OCI-LY7 (cell line): ENCODE measurements around the gene HMG20B. TPM values are rescaled to one million over a fixed set of nuclear protein-coding genes. Genes with fewer than 3 reads are reported as not detected.

Experiments used
- BruUV-seq: library from RNA; stranded (reverse); fragments of 400-500 nt; replicated peaks from 2 replicates; lab custom pipeline; 2021; lab: Mats Ljungman, UMichigan
- CTCF ChIA-PET: fragments of 300-600 bp; sonication (Branson Sonifier 250); formaldehyde crosslinking; loops from one replicate; lab custom pipeline; 2022; ENCODE audit warnings: antibody characterized with exemption; ENCODE audit not compliant: unreplicated experiment; lab: Charles Lee
- POLR2A ChIA-PET: fragments of 300-600 bp; sonication (Branson Sonifier 250); formaldehyde crosslinking; loops from one replicate; lab custom pipeline; 2022; ENCODE audit warnings: antibody characterized with exemption; lab: Charles Lee
- DNase-seq: peaks from one replicate; pipeline ENCODE4 v3.0.0-alpha.2; 2015; ENCODE audit warnings: low spot score
- H2AFZ ChIP-seq: fragments of 200-600 bp; sonication (generic), shearing (Covaris generic); 2 replicates; pipeline ENCODE4 v1.6.1; 2014; ENCODE audit warnings: mild to moderate bottlenecking, antibody characterized with exemption, low read length, moderate library complexity
- H3K27ac ChIP-seq: fragments of 200-600 bp; sonication (generic); 2 replicates; pipeline ENCODE4 v1.5.1; 2014; ENCODE audit warnings: mixed run types, low read depth, mild to moderate bottlenecking, moderate library complexity, low read length, inconsistent platforms; ENCODE audit not compliant: poor library complexity, severe bottlenecking
- H3K36me3 ChIP-seq: fragments of 200-600 bp; sonication (generic); 2 replicates; pipeline ENCODE4 v1.6.1; 2014; ENCODE audit warnings: mild to moderate bottlenecking, antibody characterized with exemption, low read length, moderate library complexity, mixed read lengths; ENCODE audit not compliant: insufficient read depth
- H3K4me1 ChIP-seq: fragments of 200-600 bp; sonication (generic); 2 replicates; pipeline ENCODE4 v1.5.1; 2014; ENCODE audit warnings: mild to moderate bottlenecking, low read length; ENCODE audit not compliant: insufficient read depth, poor library complexity, severe bottlenecking
- H3K4me2 ChIP-seq: fragments of 200-600 bp; sonication (generic); 2 replicates; pipeline ENCODE4 v1.6.1; 2014; ENCODE audit warnings: mild to moderate bottlenecking, low read length
- H3K4me3 ChIP-seq: fragments of 200-600 bp; sonication (generic); 2 replicates; pipeline ENCODE4 v1.5.1; 2014; ENCODE audit warnings: mild to moderate bottlenecking, low read depth, low read length; ENCODE audit not compliant: poor library complexity, severe bottlenecking
- H3K79me2 ChIP-seq: fragments of 200-600 bp; sonication (generic); 2 replicates; pipeline ENCODE4 v1.6.1; 2016; ENCODE audit warnings: low read depth, mild to moderate bottlenecking, low read length, moderate library complexity, mixed read lengths; ENCODE audit not compliant: insufficient read depth
- H3K9me2 ChIP-seq: fragments of 200-600 bp; sonication (generic); 2 replicates; pipeline ENCODE4 v1.6.1; 2016; ENCODE audit warnings: mild to moderate bottlenecking, low read length, mixed read lengths; ENCODE audit not compliant: insufficient read depth
- H3K9me3 ChIP-seq: fragments of 200-600 bp; sonication (generic); 2 replicates; pipeline ENCODE4 v1.6.1; 2014; ENCODE audit warnings: mild to moderate bottlenecking, mixed run types, low read length, mixed read lengths
- H4K20me1 ChIP-seq: fragments of 200-600 bp; sonication (generic); 2 replicates; pipeline ENCODE4 v1.6.1; 2014; ENCODE audit warnings: mild to moderate bottlenecking, antibody characterized with exemption, low read length, moderate library complexity, mixed read lengths; ENCODE audit not compliant: insufficient read depth
- EZH2phosphoT487 ChIP-seq: fragments of 200-600 bp; sonication (generic); IDR thresholded peaks from 2 replicates; pipeline ENCODE4 v1.6.1; 2018; ENCODE audit warnings: low read depth, borderline replicate concordance, mild to moderate bottlenecking, mixed run types, antibody characterized with exemption, low read length, moderate library complexity, mixed read lengths
- intact Hi-C: fragments of 100-400 bp; cut with micrococcal nuclease; formaldehyde crosslinking; loops from one replicate; pipeline ENCODE4 v1.10.0; 2022; ENCODE audit not compliant: unreplicated experiment
- total RNA-seq, 2 experiments: library from RNA; depleted of rRNA in 1 of 2; stranded (reverse); fragments of >200 nt in 1 of 2; shearing (Covaris generic) in 1 of 2; gene quantifications; 2 replicates each; pipeline ENCODE4 v1.2.3, GENCODE V29; 2014 to 2022
- TF ChIP-seq, protein P1 (sequence below): fragments of 200-600 bp; sonication (generic); conservative IDR thresholded peaks from 2 replicates; pipeline ENCODE4 v1.5.1; 2014; ENCODE audit warnings: mild to moderate bottlenecking, antibody characterized with exemption, low read length, moderate library complexity, mixed read lengths

The HMG20B gene
- total RNA-seq, 2 experiments from 2014 or later, result 91.0 to 119 TPM

DNA sequence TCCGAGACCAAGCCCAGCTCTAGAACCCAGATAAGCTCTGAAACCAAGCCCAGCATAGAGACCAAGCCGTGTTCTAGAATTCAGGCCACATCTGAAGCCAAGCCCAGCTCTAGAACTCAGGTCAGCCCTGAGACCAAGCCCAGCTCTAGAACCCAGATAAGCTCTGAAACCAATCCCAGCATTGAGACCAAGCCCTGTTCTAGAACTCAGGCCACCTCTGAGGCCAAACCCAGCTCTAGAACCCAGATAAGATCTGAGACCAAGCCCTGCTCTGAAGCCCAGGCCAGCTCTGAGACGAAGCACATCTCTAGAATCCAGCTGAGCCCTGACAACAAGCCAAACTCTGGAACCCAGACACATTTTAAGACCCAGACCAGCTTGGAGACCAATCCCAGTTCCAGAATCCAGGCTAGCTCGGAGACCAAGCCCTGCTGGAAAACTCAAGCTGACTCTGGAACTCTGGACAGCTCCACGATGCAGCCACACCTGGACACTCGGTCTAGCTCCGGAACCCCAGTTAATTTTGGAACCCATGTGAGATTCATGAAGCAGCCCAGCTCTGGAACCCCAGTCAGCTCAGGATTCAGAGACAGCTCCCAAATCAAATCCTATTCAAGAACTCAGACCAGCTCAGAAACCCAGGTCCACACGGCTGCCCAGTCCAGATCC, 18.4 kb downstream of the HMG20B start:
- ChIA-PET CTCF (no interaction called here), POLR2A (interaction anchor here (0.5 kb wide), 2 partner anchors 1612 to 1797 kb away, joined by 3 read pairs; no protein-coding TSS in a partner anchor)
- Histone ChIP-seq H3K79me2 (no peaks in the 10 kb centered on the region), H3K9me2 (no peaks in the 10 kb centered on the region), H3K27ac (no peak overlapping the region), H2AFZ (no peak overlapping the region), H3K9me3 (no peaks in the 10 kb centered on the region; the same call in 1 of the 2 replicates), H3K4me1 (no peaks in the 10 kb centered on the region), H3K4me2 (no peak overlapping the region), H4K20me1 (no peaks in the 10 kb centered on the region), H3K36me3 (no peaks in the 10 kb centered on the region), H3K4me3 (no peak overlapping the region)
- TF ChIP-seq, protein P1, sequence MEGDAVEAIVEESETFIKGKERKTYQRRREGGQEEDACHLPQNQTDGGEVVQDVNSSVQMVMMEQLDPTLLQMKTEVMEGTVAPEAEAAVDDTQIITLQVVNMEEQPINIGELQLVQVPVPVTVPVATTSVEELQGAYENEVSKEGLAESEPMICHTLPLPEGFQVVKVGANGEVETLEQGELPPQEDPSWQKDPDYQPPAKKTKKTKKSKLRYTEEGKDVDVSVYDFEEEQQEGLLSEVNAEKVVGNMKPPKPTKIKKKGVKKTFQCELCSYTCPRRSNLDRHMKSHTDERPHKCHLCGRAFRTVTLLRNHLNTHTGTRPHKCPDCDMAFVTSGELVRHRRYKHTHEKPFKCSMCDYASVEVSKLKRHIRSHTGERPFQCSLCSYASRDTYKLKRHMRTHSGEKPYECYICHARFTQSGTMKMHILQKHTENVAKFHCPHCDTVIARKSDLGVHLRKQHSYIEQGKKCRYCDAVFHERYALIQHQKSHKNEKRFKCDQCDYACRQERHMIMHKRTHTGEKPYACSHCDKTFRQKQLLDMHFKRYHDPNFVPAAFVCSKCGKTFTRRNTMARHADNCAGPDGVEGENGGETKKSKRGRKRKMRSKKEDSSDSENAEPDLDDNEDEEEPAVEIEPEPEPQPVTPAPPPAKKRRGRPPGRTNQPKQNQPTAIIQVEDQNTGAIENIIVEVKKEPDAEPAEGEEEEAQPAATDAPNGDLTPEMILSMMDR, result no peak
- no peak for TF ChIP-seq EZH2phosphoT487
- DNase-seq, result no peak
- no TSS peak for BruUV-seq
- intact Hi-C loops, result no loop called here

DNA sequence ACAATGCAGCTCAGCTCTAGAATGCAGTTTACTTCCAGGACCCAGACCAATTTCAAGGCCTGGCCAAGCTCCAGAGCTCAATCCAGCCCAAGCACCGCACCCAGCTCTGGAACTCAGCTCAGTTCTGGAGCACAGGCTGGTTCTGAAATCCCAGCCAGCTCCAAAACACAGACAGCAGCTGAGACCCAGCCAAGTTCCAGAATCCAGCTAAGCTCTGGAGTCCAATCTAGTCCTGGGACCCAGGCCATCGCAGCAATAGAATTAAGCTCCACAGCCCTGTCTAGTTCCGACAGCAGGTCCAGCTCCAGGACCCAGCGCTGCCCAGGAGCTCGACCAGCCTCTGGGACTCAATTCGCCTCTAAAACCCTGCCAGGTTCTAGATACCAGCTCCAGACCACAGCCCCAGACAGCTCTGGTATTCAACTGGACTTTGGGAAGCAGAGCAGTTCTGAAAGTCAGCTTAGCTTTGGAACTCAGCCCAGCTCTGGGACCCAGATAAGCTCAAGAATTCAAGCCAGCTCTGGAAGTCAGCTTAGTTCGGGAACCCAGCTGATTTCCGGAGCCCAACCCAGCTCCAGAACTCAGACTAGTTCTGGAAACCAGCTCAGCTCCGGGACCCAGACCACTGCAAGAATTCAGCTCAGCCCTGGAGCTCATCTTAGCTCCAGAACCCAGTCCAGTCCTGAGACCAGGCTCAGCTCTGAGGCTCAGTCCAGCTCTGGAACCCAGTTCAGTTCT, 19.3 kb downstream of the HMG20B start:
- no peak for DNase-seq
- no peaks in the 10 kb centered on the region for H4K20me1 ChIP-seq
- H2AFZ ChIP-seq, result no peak overlapping the region
- intact Hi-C loops, result no loop called here
- H3K4me1 ChIP-seq, result no peaks in the 10 kb centered on the region
- H3K4me2 ChIP-seq, result no peak overlapping the region
- POLR2A ChIA-PET, result interaction anchor here (0.5 to 0.6 kb wide), 2 partner anchors 10 to 1796 kb away, joined by 3 read pairs; no protein-coding TSS in a partner anchor
- H3K27ac ChIP-seq, result no peak overlapping the region
- no TSS peak for BruUV-seq
- TF ChIP-seq, protein P1, result no peak
- no peak for TF ChIP-seq EZH2phosphoT487
- H3K4me3 ChIP-seq, result no peak overlapping the region
- CTCF ChIA-PET, result no interaction called here
- no peaks in the 10 kb centered on the region for H3K36me3 ChIP-seq
- H3K9me2 ChIP-seq, result no peaks in the 10 kb centered on the region
- no peaks in the 10 kb centered on the region for H3K79me2 ChIP-seq
- no peaks in the 10 kb centered on the region; the same call in 1 of the 2 replicates for H3K9me3 ChIP-seq

DNA sequence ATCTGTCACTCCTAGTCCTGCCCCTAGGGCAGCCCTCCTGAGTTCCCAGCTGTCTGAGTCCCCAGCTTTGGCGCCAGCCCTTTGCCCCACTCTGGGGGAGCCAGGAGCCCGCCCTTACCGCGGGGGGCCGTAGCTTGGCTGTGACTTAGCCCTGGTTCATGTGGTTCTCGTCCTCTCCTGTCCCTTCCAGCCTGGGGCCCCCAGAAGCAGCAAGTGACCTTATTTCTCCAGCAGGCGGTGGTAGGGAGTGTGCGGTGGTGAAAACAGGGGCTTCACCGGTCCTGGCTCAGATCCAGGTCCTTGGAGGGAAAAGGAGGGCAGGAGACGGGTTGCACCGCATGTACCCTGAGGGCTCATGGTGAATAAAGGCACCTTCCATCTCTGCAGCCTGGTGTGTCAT, 20.4 kb downstream of the HMG20B start:
- Histone ChIP-seq H2AFZ (no peak overlapping the region), H3K4me3 (no peak overlapping the region), H3K4me2 (no peak overlapping the region), H3K27ac (no peak overlapping the region), H4K20me1 (no peaks in the 10 kb centered on the region), H3K79me2 (no peaks in the 10 kb centered on the region), H3K9me2 (no peaks in the 10 kb centered on the region), H3K4me1 (no peaks in the 10 kb centered on the region), H3K36me3 (no peaks in the 10 kb centered on the region), H3K9me3 (no peaks in the 10 kb centered on the region; the same call in 1 of the 2 replicates)
- BruUV-seq, result no TSS peak
- intact Hi-C loops, result no loop called here
- CTCF ChIA-PET, result no interaction called here
- POLR2A ChIA-PET, result no interaction called here
- DNase-seq, result no peak
- no peak for TF ChIP-seq EZH2phosphoT487
- TF ChIP-seq, protein P1, result no peak
